Measurements from ENCODE around the gene CCDC92B.

- TF ChIP-seq CTCF (IDR thresholded peaks at IDR 0.05; ENCODE audit: low read depth, low read length, poor library complexity, severe bottlenecking), result no peak
- TF ChIP-seq EZH2phosphoT487 (IDR thresholded peaks at IDR 0.05; ENCODE audit: borderline replicate concordance, low read length), result no peak
Observed at GRCh38 chr17:2798188-2798587, 48.7 kb upstream of the CCDC92B start.

Data from DOHH2 (cell line).